Bronchial epithelial cell (primary cell): ENCODE measurements around the gene NEUROD6. TPM values are rescaled to one million over a fixed set of nuclear protein-coding genes. Genes with fewer than 3 reads are reported as not detected.

Experiments
- DNase-seq: peaks from one replicate; pipeline ENCODE4 v3.0.0-alpha.2; 2010; ENCODE audit warnings: low read depth
- FAIRE-seq: peaks from 2 replicates; lab custom pipeline; 2011; peaks lifted over from hg19 to GRCh38; lab: Jason Lieb, UNC
- H3K27me3 ChIP-seq: 2 replicates; pipeline ENCODE4 v1.5.1; 2011; ENCODE audit warnings: low read length; ENCODE audit not compliant: control insufficient read depth, insufficient read depth
- H3K36me3 ChIP-seq: 2 replicates; pipeline ENCODE4 v1.5.1; 2011; ENCODE audit warnings: low read length; ENCODE audit not compliant: control insufficient read depth, insufficient read depth
- H3K4me3 ChIP-seq: 2 replicates; pipeline ENCODE4 v1.5.1; 2011; ENCODE audit warnings: mild to moderate bottlenecking, low read depth, low read length, control low read depth
- CTCF ChIP-seq: IDR thresholded peaks from 2 replicates; pipeline ENCODE4 v1.5.1; 2011; ENCODE audit warnings: mild to moderate bottlenecking, moderate library complexity, low read length, control low read depth, inconsistent platforms; ENCODE audit not compliant: insufficient read depth, severe bottlenecking
- total RNA-seq: library from RNA; depleted of rRNA; stranded (reverse); fragments of >200 nt; gene quantifications from 2 replicates; pipeline ENCODE4 v1.2.1, GENCODE V29; 2014

Gene NEUROD6
- total RNA-seq, 1 donor from 2014 or later = not detected

- DNase-seq (no peak), FAIRE-seq (no peak)
- H3K4me3 ChIP-seq = no peak overlapping the region
- TF ChIP-seq CTCF = no peak
- no peaks in the 10 kb centered on the region for H3K36me3 ChIP-seq
- peaks cover 2% of the 10 kb centered on the region for H3K27me3 ChIP-seq
Observed at GRCh38 chr7:31299336-31299735, 41.2 kb downstream of the NEUROD6 start.

- no peak overlapping the region for H3K4me3 ChIP-seq
- H3K27me3 ChIP-seq = no peaks in the 10 kb centered on the region
- DNase-seq = no peak
- no peaks in the 10 kb centered on the region for H3K36me3 ChIP-seq
- no peak for TF ChIP-seq CTCF
- no peak for FAIRE-seq
Observed at GRCh38 chr7:31290601-31291000, 49.9 kb downstream of the NEUROD6 start.

Other genes with a start within 250 kb of the NEUROD6 start
- gene ITPRID1, start 173.4 kb upstream of the NEUROD6 start, total RNA-seq = not detected in 2 replicates